Ovary (tissue), 9 donors: Measurements from ENCODE around the gene IGFBPL1. TPM values are rescaled to one million over a fixed set of nuclear protein-coding genes. Genes with fewer than 3 reads are reported as not detected.

Experiments used
- DNase-seq, 5 donors: peaks; one replicate each; pipeline ENCODE4 v3.0.0-alpha.2; 2019 to 2020
- H3K27ac ChIP-seq, 2 donors: fragments of 200-600 bp; one replicate each; pipeline versions ENCODE4 v1.5.1 to v1.8.0; 2019 to 2022
- H3K27me3 ChIP-seq: fragments of 200-600 bp; one replicate; pipeline ENCODE4 v1.8.0; 2022
- H3K36me3 ChIP-seq: fragments of 200-600 bp; sonication (generic); one replicate; pipeline ENCODE4 v1.5.1; 2019
- H3K4me1 ChIP-seq: one replicate; pipeline ENCODE4 v1.8.1; 2013; ENCODE audit warnings: mild to moderate bottlenecking, moderate library complexity; ENCODE audit not compliant: insufficient read depth
- H3K4me3 ChIP-seq: fragments of 200-600 bp; sonication (generic); one replicate; pipeline ENCODE4 v1.5.1; 2017
- H3K9me3 ChIP-seq, 2 donors: fragments of 200-600 bp in 1 of 2; sonication (generic) in 1 of 2; one replicate each; pipeline versions ENCODE4 v1.5.1 to v1.8.1; 2013 to 2019; ENCODE audit warnings: mild to moderate bottlenecking in 1 of 2, moderate library complexity in 1 of 2
- EP300 ChIP-seq: sonication (generic); formaldehyde crosslinking; IDR thresholded peaks from one replicate; pipeline ENCODE4 v1.6.1; 2017; ENCODE audit warnings: antibody characterized with exemption
- POLR2A ChIP-seq: fragments of 450-650 bp; IDR thresholded peaks from one replicate; pipeline ENCODE4 v1.6.1; 2017; ENCODE audit warnings: antibody characterized with exemption, mild to moderate bottlenecking, moderate library complexity
- WGBS, 3 donors: extraction: QIAGEN DNeasy Blood & Tissue Kit in 1 of 3; methylation state at CpG; one replicate each; pipeline versions ENCODE4 v1.1.5 to v1.1.7; 2013 to 2017; 5-methylcytosine and 5-hydroxymethylcytosine counted together
- intact Hi-C, 4 donors: fragments of 100-400 bp; cut with DNase I; formaldehyde crosslinking; loops; one replicate each; pipeline versions ENCODE4 v1.11.0 to v1.15.1; 2022 to 2023
- polyA plus RNA-seq, 2 donors: library from polyadenylated mRNA; stranded (reverse); fragments of 200-250 nt in 1 of 2; fragments of 350-450 nt in 1 of 2; fragmentation: Illumina TruSeq in 1 of 2; extraction: RNeasy Lipid Tissue Mini Kit (QIAGEN cat#74804) in 1 of 2; gene quantifications; one replicate each; pipeline ENCODE4 v1.2.3, GENCODE V29; 2013 to 2014
- total RNA-seq, 7 donors: library from RNA; depleted of rRNA in 2 of 7; stranded (reverse); fragments of >200 nt in 2 of 7; fragmentation: NEBNext Ultra II Directional in 3 of 7; extraction: Animal tissue kit (Norgen Biotek cat#: 25700) in 3 of 7; gene quantifications; one replicate each; pipeline versions ENCODE4 v1.1.0 to v1.2.4, GENCODE V29; 2016 to 2023
- TF ChIP-seq, protein P1 (sequence below), 3 donors: fragments of 450-650 bp in 2 of 3; fragments of 200-600 bp in 1 of 3; IDR thresholded peaks; one replicate each; pipeline versions ENCODE4 v1.5.1 to v1.8.0; 2016 to 2022; ENCODE audit warnings: antibody characterized with exemption in 3 of 3, mild to moderate bottlenecking in 1 of 3
- donor health status: DM: no; HTN: no; CAD: no; lungs with moderate emphysema.
- donor health status: DM: no; HTN: no; CAD: no.
- donor health status: Bipolar disorder and iron deficiency.
- donor health status: DM: yes; HTN: yes; CAD: no.
- donor health status: DM: no; HTN: no; CAD: no.
- donor health status: DM: yes; HTN: yes; CAD: no.

IGFBPL1 gene
- total and polyA plus RNA-seq, 9 donors, result 0.28 to 0.42 (median 0.31) TPM; not detected in 6

GRCh38 chr9:38387751-38388150 lies 36.5 kb downstream of the IGFBPL1 start:
- peaks cover 14% of the 10 kb centered on the region for H3K4me1 ChIP-seq
- no peak overlapping the region for H3K4me3 ChIP-seq
- H3K27ac ChIP-seq, result peak overlapping the region in 1 of 2 donors; percentile 37
- peaks cover 0 to 3% of the 10 kb centered on the region in 2 donors for H3K9me3 ChIP-seq
- intact Hi-C loops, result no loop called here
- H3K36me3 ChIP-seq, result no peaks in the 10 kb centered on the region
- 90 to 93% (median 92%) methylated on average over 4 of the region's 4 CpGs for WGBS, 3 donors
- TF ChIP-seq POLR2A, result no peak
- no peak for TF ChIP-seq EP300
- TF ChIP-seq, protein P1, sequence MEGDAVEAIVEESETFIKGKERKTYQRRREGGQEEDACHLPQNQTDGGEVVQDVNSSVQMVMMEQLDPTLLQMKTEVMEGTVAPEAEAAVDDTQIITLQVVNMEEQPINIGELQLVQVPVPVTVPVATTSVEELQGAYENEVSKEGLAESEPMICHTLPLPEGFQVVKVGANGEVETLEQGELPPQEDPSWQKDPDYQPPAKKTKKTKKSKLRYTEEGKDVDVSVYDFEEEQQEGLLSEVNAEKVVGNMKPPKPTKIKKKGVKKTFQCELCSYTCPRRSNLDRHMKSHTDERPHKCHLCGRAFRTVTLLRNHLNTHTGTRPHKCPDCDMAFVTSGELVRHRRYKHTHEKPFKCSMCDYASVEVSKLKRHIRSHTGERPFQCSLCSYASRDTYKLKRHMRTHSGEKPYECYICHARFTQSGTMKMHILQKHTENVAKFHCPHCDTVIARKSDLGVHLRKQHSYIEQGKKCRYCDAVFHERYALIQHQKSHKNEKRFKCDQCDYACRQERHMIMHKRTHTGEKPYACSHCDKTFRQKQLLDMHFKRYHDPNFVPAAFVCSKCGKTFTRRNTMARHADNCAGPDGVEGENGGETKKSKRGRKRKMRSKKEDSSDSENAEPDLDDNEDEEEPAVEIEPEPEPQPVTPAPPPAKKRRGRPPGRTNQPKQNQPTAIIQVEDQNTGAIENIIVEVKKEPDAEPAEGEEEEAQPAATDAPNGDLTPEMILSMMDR (IDR thresholded peaks at IDR 0.05), result no peak
- no peak for DNase-seq
- no peaks in the 10 kb centered on the region for H3K27me3 ChIP-seq

- intact Hi-C loops, result no loop called here
- Histone ChIP-seq H3K27me3 (no peaks in the 10 kb centered on the region), H3K4me1 (peaks cover 12% of the 10 kb centered on the region), H3K9me3 (peaks cover 0 to 3% of the 10 kb centered on the region in 2 donors), H3K36me3 (no peaks in the 10 kb centered on the region), H3K27ac (no peak overlapping the region), H3K4me3 (no peak overlapping the region)
- no peak for DNase-seq
- 83 to 100% (median 88%) methylated on average over 1 of the region's 1 CpG for WGBS, 3 donors
- TF ChIP-seq, protein P1 (IDR thresholded peaks at IDR 0.05), result no peak
- TF ChIP-seq POLR2A (no peak), EP300 (no peak)
Observed at GRCh38 chr9:38387066-38387465, 37.2 kb downstream of the IGFBPL1 start.

DNA sequence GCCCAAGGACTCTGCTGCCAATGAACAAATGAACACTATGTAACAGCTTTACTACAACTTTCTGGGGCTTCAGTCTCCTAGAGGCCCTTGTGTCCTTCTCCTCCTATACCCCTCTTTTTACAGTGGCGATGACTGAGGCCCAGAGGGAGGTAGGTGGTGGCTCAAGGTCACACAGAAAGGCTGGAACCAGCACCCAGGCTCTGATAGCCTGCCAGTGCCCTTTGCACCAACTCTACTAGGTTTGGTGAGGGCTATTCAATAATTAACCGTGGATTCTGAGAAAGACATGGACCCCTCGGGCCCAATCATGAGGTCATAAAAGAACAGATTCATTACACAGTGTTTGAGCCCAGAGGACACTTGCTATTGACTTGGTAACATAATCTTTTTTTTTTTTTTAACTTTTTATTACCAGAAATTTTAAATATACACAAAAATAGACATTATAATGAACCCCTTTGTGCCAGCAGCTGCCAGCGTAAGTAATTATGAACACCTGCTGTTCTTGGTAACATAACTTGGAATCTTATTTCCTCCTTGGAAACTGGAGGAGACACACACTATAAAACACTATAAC lies 37.8 kb downstream of the IGFBPL1 start:
- WGBS, 3 donors, result 94 to 96% (median 95%) methylated on average over 4 of the region's 4 CpGs
- Histone ChIP-seq H3K27me3 (no peaks in the 10 kb centered on the region), H3K27ac (no peak overlapping the region), H3K9me3 (peaks cover 0 to 3% of the 10 kb centered on the region in 2 donors), H3K4me3 (no peak overlapping the region), H3K36me3 (no peaks in the 10 kb centered on the region), H3K4me1 (peaks cover 12% of the 10 kb centered on the region)
- TF ChIP-seq EP300, result no peak
- DNase-seq, result no peak
- intact Hi-C loops, result no loop called here

GRCh38 chr9:38385896-38386295 lies 38.4 kb downstream of the IGFBPL1 start:
- H3K27ac ChIP-seq, result no peak overlapping the region
- H3K4me1 ChIP-seq, result peaks cover 11% of the 10 kb centered on the region
- intact Hi-C loops, result no loop called here

More at GRCh38 chr9:38385896-38386295, 38.4 kb downstream of the IGFBPL1 start:
- H3K4me3 ChIP-seq, result no peak overlapping the region
- DNase-seq, result no peak
- no peaks in the 10 kb centered on the region for H3K36me3 ChIP-seq
- H3K27me3 ChIP-seq, result no peaks in the 10 kb centered on the region
- 98 to 100% (median 99%) methylated on average over 3 of the region's 3 CpGs for WGBS, 3 donors
- TF ChIP-seq EP300 (no peak), POLR2A (no peak)
- TF ChIP-seq, protein P1 (IDR thresholded peaks at IDR 0.05), result no peak
- H3K9me3 ChIP-seq, result peaks cover 0 to 3% of the 10 kb centered on the region in 2 donors
